Hindlimb muscle (tissue), 1 donor: Measurements from ENCODE around the gene TSGA10. TPM values are rescaled to one million over a fixed set of nuclear protein-coding genes. Genes with fewer than 3 reads are reported as not detected.

Experiments used
- polyA plus RNA-seq: library from polyadenylated mRNA; unstranded; fragments of 120-200 nt; gene quantifications from one replicate; pipeline ENCODE4 v1.2.1, GENCODE V29; 2013; ENCODE audit not compliant: insufficient read length

Gene TSGA10
- polyA plus RNA-seq, 1 donor: 2.7 TPM

Other genes starting within 250 kb of the TSGA10 start
- 2.0 TPM for gene CRACDL, start 218.7 kb downstream of the TSGA10 start, polyA plus RNA-seq
- 0.56 TPM for gene C2orf15, start 13.2 kb downstream of the TSGA10 start, polyA plus RNA-seq
- gene LIPT1, start within 50 bp of the TSGA10 start, polyA plus RNA-seq: 8.2 TPM
- gene MITD1, start 26.1 kb upstream of the TSGA10 start, polyA plus RNA-seq: 22.2 TPM
- gene MRPL30, start 26.2 kb upstream of the TSGA10 start, polyA plus RNA-seq: 37.1 TPM
- 0.25 TPM for gene LYG2, start 100.7 kb upstream of the TSGA10 start, polyA plus RNA-seq
- 2.4 TPM for gene LYG1, start 146.3 kb upstream of the TSGA10 start, polyA plus RNA-seq
- 20.1 TPM for gene TXNDC9, start 181.4 kb upstream of the TSGA10 start, polyA plus RNA-seq
- 45.2 TPM for gene EIF5B, start 182.4 kb upstream of the TSGA10 start, polyA plus RNA-seq